Ovary (tissue), 9 donors: Measurements from ENCODE around the gene KCNJ4. TPM values are rescaled to one million over a fixed set of nuclear protein-coding genes. Genes with fewer than 3 reads are reported as not detected.

ENCODE experiments used
- DNase-seq, 5 donors: peaks; one replicate each; pipeline ENCODE4 v3.0.0-alpha.2; 2019 to 2020
- H3K27ac ChIP-seq, 2 donors: fragments of 200-600 bp; one replicate each; pipeline versions ENCODE4 v1.5.1 to v1.8.0; 2019 to 2022
- H3K27me3 ChIP-seq: fragments of 200-600 bp; one replicate; pipeline ENCODE4 v1.8.0; 2022
- H3K36me3 ChIP-seq: fragments of 200-600 bp; sonication (generic); one replicate; pipeline ENCODE4 v1.5.1; 2019
- H3K4me1 ChIP-seq: one replicate; pipeline ENCODE4 v1.8.1; 2013; ENCODE audit warnings: mild to moderate bottlenecking, moderate library complexity; ENCODE audit not compliant: insufficient read depth
- H3K4me3 ChIP-seq: fragments of 200-600 bp; sonication (generic); one replicate; pipeline ENCODE4 v1.5.1; 2017
- H3K9me3 ChIP-seq, 2 donors: fragments of 200-600 bp in 1 of 2; sonication (generic) in 1 of 2; one replicate each; pipeline versions ENCODE4 v1.5.1 to v1.8.1; 2013 to 2019; ENCODE audit warnings: mild to moderate bottlenecking in 1 of 2, moderate library complexity in 1 of 2
- EP300 ChIP-seq: sonication (generic); formaldehyde crosslinking; IDR thresholded peaks from one replicate; pipeline ENCODE4 v1.6.1; 2017; ENCODE audit warnings: antibody characterized with exemption
- POLR2A ChIP-seq: fragments of 450-650 bp; IDR thresholded peaks from one replicate; pipeline ENCODE4 v1.6.1; 2017; ENCODE audit warnings: antibody characterized with exemption, mild to moderate bottlenecking, moderate library complexity
- WGBS, 3 donors: extraction: QIAGEN DNeasy Blood & Tissue Kit in 1 of 3; methylation state at CpG; one replicate each; pipeline versions ENCODE4 v1.1.5 to v1.1.7; 2013 to 2017; 5-methylcytosine and 5-hydroxymethylcytosine counted together
- intact Hi-C, 4 donors: fragments of 100-400 bp; cut with DNase I; formaldehyde crosslinking; loops; one replicate each; pipeline versions ENCODE4 v1.11.0 to v1.15.1; 2022 to 2023
- polyA plus RNA-seq, 2 donors: library from polyadenylated mRNA; stranded (reverse); fragments of 200-250 nt in 1 of 2; fragments of 350-450 nt in 1 of 2; fragmentation: Illumina TruSeq in 1 of 2; extraction: RNeasy Lipid Tissue Mini Kit (QIAGEN cat#74804) in 1 of 2; gene quantifications; one replicate each; pipeline ENCODE4 v1.2.3, GENCODE V29; 2013 to 2014
- total RNA-seq, 7 donors: library from RNA; depleted of rRNA in 2 of 7; stranded (reverse); fragments of >200 nt in 2 of 7; fragmentation: NEBNext Ultra II Directional in 3 of 7; extraction: Animal tissue kit (Norgen Biotek cat#: 25700) in 3 of 7; gene quantifications; one replicate each; pipeline versions ENCODE4 v1.1.0 to v1.2.4, GENCODE V29; 2016 to 2023
- TF ChIP-seq, protein P1 (sequence below), 3 donors: fragments of 450-650 bp in 2 of 3; fragments of 200-600 bp in 1 of 3; IDR thresholded peaks; one replicate each; pipeline versions ENCODE4 v1.5.1 to v1.8.0; 2016 to 2022; ENCODE audit warnings: antibody characterized with exemption in 3 of 3, mild to moderate bottlenecking in 1 of 3
- donor health status: DM: no; HTN: no; CAD: no; lungs with moderate emphysema.
- donor health status: DM: no; HTN: no; CAD: no.
- donor health status: Bipolar disorder and iron deficiency.
- donor health status: DM: yes; HTN: yes; CAD: no.
- donor health status: DM: no; HTN: no; CAD: no.
- donor health status: DM: yes; HTN: yes; CAD: no.

The KCNJ4 gene
- total and polyA plus RNA-seq, 9 donors: 0.02 to 0.62 TPM; not detected in 7

DNA sequence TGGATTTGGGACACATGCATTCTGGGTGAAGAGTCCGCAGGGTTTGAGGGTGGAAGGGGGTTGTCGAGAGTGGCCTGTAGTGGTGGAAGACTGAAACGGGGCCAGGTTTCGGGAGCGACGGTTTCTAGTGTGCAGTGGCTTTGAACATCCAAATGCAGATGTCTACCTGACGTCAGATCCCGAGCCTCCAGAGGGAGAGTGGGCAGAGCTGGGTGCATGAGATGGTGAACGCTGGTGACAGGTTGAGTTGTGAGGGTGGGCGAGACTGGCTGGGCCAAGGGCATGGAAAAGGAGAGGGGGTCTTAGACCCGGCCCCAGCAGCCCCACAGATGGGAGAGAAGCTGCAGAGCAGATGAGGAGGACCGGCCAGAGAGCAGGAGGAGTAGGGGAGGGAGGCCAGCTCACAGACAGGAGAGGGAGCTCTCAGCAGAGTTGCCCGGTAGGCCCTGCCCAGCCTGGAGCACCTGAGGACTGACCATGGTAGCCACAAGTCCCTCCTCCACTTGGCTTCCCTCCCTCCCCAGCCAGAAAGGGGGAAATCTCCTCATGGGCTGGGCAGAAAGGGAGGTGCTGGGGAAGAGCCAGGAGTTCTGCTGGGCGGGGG is 14.2 kb downstream of the KCNJ4 start:
- no peak overlapping the region for H3K4me3 ChIP-seq
- 77 to 85% (median 81%) methylated on average over 14 of the region's 14 CpGs for WGBS, 3 donors
- no peak for DNase-seq
- no peaks in the 10 kb centered on the region for H3K27me3 ChIP-seq
- H3K4me1 ChIP-seq: no peaks in the 10 kb centered on the region
- no peaks in the 10 kb centered on the region for H3K36me3 ChIP-seq
- intact Hi-C loops: no loop called here
- H3K9me3 ChIP-seq: no peaks in the 10 kb centered on the region
- TF ChIP-seq EP300 (no peak), POLR2A (no peak)
- TF ChIP-seq, protein P1, sequence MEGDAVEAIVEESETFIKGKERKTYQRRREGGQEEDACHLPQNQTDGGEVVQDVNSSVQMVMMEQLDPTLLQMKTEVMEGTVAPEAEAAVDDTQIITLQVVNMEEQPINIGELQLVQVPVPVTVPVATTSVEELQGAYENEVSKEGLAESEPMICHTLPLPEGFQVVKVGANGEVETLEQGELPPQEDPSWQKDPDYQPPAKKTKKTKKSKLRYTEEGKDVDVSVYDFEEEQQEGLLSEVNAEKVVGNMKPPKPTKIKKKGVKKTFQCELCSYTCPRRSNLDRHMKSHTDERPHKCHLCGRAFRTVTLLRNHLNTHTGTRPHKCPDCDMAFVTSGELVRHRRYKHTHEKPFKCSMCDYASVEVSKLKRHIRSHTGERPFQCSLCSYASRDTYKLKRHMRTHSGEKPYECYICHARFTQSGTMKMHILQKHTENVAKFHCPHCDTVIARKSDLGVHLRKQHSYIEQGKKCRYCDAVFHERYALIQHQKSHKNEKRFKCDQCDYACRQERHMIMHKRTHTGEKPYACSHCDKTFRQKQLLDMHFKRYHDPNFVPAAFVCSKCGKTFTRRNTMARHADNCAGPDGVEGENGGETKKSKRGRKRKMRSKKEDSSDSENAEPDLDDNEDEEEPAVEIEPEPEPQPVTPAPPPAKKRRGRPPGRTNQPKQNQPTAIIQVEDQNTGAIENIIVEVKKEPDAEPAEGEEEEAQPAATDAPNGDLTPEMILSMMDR (IDR thresholded peaks at IDR 0.05): no peak
- no peak overlapping the region for H3K27ac ChIP-seq

DNA sequence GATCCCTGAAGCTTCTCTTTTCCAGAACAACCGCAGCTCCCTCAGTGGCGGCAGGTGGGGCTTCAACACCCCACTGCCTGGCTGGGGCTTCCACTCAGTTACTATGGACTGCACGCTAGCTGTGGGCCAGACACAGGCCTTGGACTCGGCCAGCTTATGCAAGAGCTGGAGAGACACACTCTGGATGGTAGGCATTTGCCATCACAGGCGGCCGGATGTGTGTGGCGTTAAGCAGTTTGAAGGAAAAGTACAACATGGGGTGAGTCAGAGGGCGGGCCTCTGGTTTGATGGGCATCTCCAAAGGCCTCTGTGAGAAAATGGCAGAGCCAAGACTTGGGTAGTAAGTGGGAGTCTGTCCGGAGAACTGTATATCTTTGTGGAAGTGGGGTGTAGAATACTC is 17.6 kb downstream of the KCNJ4 start:
- Histone ChIP-seq H3K36me3 (no peaks in the 10 kb centered on the region), H3K4me3 (no peak overlapping the region), H3K27me3 (no peaks in the 10 kb centered on the region), H3K4me1 (no peaks in the 10 kb centered on the region), H3K9me3 (no peaks in the 10 kb centered on the region), H3K27ac (no peak overlapping the region)
- TF ChIP-seq EP300 (no peak), POLR2A (no peak)
- TF ChIP-seq, protein P1 (IDR thresholded peaks at IDR 0.05): no peak
- no peak for DNase-seq
- intact Hi-C loops: no loop called here
- 91 to 95% (median 93%) methylated on average over 9 of the region's 9 CpGs for WGBS, 3 donors

DNA sequence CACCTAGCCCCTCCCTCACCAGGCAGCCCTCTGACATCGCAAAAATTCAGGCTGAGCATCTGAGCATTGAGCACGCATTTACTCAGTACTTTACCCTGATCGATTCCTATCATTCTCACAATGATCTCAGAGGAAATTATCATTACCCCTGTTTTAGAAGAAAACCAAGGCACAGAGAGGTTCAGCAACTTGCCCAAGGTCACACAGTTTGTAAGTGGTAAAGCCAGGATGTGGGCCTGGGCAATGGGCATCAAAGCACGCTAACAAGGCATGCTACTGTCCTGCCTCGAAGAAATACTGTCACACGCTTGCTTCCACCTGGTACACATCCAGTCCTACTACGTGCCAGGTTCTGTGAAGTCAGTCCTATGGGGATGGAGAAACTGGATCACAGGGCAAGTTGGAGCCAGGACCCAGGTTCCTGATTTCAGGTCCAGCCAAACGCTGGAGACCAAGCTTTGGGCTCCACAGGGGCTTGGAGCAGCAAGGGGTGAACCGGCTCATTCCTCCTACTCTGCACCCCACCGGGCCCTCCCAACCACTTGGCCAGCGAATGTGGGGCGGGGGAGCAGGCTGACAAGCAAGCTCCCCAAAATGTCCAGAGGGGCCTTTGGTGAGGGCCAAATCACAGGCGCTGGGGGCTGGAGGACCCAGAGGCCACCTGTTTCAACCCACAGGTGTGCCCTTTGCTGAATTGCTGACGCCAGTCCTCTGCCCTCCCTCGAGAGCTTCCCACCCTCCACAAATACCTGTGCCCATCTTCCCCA is 18.2 kb downstream of the KCNJ4 start:
- Histone ChIP-seq H3K4me1 (no peaks in the 10 kb centered on the region), H3K36me3 (no peaks in the 10 kb centered on the region), H3K27me3 (no peaks in the 10 kb centered on the region), H3K9me3 (no peaks in the 10 kb centered on the region), H3K4me3 (no peak overlapping the region), H3K27ac (no peak overlapping the region)
- WGBS, 3 donors: 87 to 89% (median 88%) methylated on average over 15 of the region's 15 CpGs
- DNase-seq: no peak
- TF ChIP-seq POLR2A: no peak
- TF ChIP-seq, protein P1 (IDR thresholded peaks at IDR 0.05): no peak
- no peak for TF ChIP-seq EP300
- intact Hi-C loops: no loop called here

DNA sequence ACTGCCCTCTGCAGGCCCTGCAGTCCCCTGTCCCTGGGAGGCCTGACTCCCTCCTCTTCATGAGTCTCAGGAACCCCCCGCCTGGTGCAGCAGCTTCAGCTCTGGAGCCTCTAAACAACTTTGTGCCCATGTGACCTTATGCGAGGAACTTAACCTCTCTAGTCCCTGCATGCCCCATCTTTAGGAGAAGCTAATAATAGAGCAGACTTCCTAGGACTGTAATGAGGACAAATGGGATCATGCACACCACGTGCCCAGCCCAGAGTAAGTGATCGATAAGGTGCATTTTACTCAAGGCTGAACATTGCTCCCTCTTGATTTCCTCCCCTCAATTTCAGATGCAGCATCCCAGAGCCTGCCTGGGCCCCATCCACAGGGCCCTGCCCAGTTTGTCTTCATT is 19.0 kb downstream of the KCNJ4 start:
- intact Hi-C loops: no loop called here
- no peak for DNase-seq
- H3K36me3 ChIP-seq: no peaks in the 10 kb centered on the region
- H3K9me3 ChIP-seq: no peaks in the 10 kb centered on the region
- no peak for TF ChIP-seq EP300
- TF ChIP-seq, protein P1 (IDR thresholded peaks at IDR 0.05): no peak
- TF ChIP-seq POLR2A: no peak
- WGBS, 3 donors: 51 to 65% (median 52%) methylated on average over 4 of the region's 4 CpGs
- no peak overlapping the region for H3K27ac ChIP-seq
- H3K27me3 ChIP-seq: no peaks in the 10 kb centered on the region
- H3K4me3 ChIP-seq: no peak overlapping the region
- no peaks in the 10 kb centered on the region for H3K4me1 ChIP-seq
